ENCODE results near the gene TRIP13. TPM values are rescaled to one million over a fixed set of nuclear protein-coding genes. Genes with fewer than 3 reads are reported as not detected.
A peak's percentile ranks its signal among the peaks of the same experiment; 100 is the strongest.
"Not testable (repeated sequence)": the region's sequence is repeated elsewhere in the genome, so short reads cannot be mapped to it uniquely, and the experiment has no call there.

The TRIP13 gene, protein sequence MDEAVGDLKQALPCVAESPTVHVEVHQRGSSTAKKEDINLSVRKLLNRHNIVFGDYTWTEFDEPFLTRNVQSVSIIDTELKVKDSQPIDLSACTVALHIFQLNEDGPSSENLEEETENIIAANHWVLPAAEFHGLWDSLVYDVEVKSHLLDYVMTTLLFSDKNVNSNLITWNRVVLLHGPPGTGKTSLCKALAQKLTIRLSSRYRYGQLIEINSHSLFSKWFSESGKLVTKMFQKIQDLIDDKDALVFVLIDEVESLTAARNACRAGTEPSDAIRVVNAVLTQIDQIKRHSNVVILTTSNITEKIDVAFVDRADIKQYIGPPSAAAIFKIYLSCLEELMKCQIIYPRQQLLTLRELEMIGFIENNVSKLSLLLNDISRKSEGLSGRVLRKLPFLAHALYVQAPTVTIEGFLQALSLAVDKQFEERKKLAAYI
- 32.6 and 60.2 TPM in 2 replicates for total RNA-seq (2014; rRNA removed; shearing (Covaris generic); ENCODE audit: low replicate concordance)

DNA sequence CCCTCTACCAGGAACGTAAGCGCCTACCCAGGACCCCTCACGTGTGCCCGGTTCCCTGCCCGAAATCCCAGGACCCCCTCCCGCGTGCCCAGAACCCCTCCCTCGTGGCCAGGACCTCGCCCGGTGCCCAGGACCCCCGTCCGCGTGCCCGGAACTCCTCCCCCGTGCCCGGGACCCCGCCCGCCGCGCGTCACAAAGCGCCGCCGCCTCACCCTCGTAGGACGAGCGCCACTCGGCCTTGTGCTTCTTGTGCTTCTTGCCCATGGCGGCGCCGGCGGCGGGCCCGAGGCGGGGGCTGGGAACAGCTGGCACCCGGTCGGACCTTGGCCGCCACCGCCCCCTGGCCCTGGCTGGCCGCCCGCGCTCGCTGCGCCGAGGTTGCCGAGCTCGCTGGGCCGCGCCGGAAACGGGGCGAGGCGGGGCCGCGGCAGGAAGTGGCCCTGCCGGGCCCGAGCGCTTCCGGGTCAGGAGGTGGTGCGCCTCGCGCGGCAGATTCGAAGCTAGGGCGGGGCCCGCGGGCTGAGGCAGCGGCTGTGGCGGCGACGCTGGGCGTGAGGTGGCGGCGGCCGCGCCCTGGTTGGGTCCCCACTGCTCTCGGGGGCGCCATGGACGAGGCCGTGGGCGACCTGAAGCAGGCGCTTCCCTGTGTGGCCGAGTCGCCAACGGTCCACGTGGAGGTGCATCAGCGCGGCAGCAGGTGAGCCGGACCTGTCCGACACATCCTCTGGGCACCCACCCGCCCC, at the start of gene TRIP13, which contains the start of gene BRD9:
Gene TRIP13, plus strand, starts transcription at position 491 of the 743 bp plus-strand sequence. Its CDS starts 115 bp downstream, at position 606.
Gene BRD9, minus strand, starts transcription at position 408 of the 743 bp plus-strand sequence. Its CDS starts 144 bp downstream, at position 264.
- DNase-seq (ENCODE audit: low read depth): peak; percentile 79
- in situ Hi-C loops (cut with HindIII; ENCODE audit: low pct_unique_long_range_greater_than_20kb, low sequenced_read_pairs): no loop called here

DNA sequence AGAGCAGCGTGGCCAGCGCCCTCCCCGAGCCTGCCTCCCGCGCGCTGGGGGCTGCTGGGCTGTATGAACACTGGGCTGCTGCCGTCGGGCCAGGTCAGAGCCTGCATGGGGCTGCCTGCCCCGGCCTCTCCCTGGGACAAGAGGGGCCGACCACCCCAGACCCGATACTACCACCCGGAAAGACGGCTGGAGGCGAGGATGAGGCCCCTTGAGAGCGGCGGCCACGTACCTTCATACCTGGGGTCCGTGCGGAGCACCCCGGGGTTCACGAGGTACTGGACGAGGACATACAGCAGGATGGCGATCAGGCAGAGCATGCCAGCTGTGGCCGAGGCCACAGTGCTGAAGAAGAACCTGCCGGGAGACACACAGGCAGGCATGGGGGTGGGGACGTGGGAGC, 49.3 kb upstream of the TRIP13 start:
- in situ Hi-C loops (cut with HindIII; ENCODE audit: low pct_unique_long_range_greater_than_20kb, low sequenced_read_pairs); DNase-seq (ENCODE audit: low read depth): not testable (repeated sequence)

DNA sequence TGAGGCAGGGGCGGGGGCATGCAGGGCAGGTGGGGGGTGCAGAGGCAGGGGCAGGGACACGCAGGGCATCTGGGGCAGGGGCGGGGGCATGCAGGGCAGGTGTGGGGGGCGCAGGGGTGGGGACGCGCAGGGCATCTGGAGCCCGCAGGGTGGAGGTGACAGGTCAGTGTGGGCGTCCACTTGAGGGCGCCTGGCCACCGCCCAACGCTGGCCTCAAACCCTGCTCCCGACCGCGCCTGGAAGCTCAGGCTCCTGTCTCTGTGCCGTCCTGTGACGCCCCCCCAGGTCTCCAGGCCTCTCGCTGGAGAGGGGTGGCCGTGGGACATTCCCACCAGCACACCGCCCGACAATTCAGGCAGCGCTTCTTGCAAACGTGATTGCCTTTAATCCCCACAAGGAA, 48.8 kb upstream of the TRIP13 start:
- in situ Hi-C loops (cut with HindIII; ENCODE audit: low pct_unique_long_range_greater_than_20kb, low sequenced_read_pairs); DNase-seq (ENCODE audit: low read depth): not testable (repeated sequence)

DNA sequence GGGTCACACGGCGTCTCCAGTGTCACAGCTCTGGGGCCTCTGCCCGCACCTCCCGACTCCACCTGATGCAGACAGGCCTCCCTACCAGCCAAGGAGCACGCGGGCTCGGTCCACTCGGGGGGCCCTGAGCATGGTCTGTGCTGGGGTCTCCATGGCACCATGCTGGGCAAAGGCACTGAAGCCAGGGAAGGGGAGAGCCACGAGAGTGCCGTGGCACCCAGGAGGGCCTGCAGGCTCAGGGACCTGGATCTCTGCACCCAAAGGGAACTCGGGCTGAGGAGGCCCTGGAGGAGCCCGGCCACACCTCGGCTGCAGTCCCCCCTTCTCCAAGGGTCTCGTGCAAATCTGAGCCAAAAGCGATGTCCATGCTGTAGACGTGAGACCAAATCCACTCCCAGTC, 48.3 kb upstream of the TRIP13 start:
- DNase-seq (ENCODE audit: low read depth); in situ Hi-C loops (cut with HindIII; ENCODE audit: low pct_unique_long_range_greater_than_20kb, low sequenced_read_pairs): not testable (repeated sequence)

DNA sequence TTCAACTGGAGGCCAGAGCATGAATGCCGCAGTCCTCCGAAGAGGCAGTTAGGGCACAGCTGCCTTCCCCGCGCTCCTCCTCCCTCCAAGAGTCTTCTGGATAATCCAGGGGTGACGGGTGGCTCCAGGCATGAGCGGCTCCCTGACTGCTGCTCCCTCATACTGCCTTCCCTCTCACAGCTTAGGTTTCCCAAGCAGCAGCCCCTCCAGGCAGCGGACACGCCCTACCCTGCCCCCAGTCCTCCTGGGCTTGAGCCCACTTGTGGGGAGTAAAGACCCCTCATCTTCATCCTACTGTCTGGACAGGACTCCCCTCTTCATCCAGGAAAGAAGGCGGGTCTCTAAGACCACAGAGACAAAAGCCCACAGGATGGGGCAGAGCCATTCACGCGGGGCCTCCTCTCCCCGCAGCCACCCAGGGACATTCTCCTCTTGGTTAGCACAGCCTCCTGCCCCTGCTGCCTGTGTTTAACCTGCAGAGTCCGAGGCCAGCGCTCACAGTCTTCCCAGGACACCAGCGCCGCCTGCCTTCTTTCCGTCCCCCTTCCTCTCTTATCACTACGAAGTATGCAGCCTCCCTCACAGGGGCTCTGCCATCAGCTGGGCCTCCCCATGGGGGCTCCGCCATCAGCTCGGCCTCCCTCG, 47.5 kb upstream of the TRIP13 start:
- in situ Hi-C loops (cut with HindIII; ENCODE audit: low pct_unique_long_range_greater_than_20kb, low sequenced_read_pairs); DNase-seq (ENCODE audit: low read depth): not testable (repeated sequence)

DNA sequence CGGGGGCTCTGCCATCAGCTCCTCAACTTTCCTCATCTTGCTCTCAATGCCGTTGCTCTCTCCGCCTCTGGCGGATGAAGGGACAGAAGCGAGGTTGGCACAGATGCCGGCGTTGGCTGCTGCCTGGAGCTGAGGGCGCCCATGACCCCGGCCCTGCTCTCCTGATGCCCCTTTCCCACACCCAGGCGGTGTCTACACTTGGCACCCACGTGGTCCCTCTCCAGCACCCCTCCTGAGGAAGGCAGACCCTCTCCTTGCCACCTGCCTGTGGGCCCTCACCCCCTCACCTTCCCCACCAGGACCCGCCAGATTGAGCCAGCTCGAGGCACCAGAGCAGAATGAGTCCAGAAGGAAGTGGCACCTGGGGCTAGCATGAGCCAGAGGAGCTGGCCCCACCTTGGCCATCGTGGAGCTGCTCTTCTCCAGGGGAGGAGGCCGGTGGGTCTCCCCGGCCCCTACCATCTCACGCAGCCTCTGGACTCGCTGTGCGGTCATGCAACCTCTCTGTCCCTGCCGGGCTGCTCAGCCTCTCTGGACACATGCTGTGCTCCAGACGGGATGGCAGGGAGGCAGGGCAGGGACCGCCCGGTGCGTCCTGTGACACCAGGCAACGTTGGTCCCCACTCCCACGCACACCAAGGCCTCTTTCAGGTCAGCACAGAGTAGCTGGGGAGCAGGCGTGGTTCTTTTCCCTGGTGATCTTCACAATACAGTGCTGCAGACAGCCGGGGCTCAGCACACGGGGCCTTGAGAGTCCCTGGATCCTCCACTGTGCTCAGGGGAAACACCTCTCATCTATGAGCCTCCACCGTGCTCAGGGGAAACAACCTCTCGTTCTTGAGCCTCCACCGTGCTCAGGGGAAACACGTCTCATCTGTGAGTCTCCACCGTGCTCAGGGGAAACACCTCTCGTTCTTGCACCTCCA, 46.7 kb upstream of the TRIP13 start:
- DNase-seq (ENCODE audit: low read depth); in situ Hi-C loops (cut with HindIII; ENCODE audit: low pct_unique_long_range_greater_than_20kb, low sequenced_read_pairs): not testable (repeated sequence)

DNA sequence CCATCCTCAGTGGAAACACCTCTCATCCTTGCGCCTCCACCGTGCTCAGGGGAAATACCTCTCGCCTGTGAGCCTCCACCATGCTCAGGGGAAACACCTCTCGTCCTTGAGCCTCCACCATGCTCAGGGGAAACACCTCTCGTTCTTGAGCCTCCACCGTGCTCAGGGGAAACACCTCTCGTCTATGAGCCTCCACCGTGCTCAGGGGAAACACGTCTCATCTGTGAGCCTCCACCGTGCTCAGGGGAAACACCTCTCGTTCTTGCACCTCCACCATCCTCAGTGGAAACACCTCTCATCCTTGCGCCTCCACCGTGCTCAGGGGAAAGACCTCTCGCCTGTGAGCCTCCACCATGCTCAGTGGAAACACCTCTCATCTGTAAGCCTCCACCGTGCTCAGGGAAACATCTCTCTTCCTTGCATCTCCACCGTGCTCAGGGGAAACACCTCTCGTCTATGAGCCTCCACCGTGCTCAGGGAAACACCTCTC, 46.0 kb upstream of the TRIP13 start:
- DNase-seq (ENCODE audit: low read depth); in situ Hi-C loops (cut with HindIII; ENCODE audit: low pct_unique_long_range_greater_than_20kb, low sequenced_read_pairs): not testable (repeated sequence)

DNA sequence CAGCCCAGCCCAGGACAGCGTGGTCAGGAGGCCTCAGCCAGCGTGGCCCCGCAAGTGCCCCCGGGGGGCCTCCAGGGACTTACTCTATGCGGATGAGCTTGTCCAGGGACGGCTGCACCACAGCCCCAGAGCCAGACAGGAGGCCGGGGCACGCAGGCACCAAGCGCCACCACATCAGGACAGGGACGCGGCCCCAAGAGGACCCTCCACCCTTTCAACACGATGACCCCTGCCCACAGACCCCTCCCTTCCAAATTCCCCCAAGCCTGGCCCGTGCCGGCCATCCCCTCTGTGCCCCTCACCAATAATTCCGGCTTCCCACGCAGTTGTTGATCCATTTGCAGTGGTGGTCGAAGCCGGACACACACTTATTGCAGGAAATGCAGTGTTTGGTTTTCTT, 45.5 kb upstream of the TRIP13 start:
- DNase-seq (ENCODE audit: low read depth); in situ Hi-C loops (cut with HindIII; ENCODE audit: low pct_unique_long_range_greater_than_20kb, low sequenced_read_pairs): not testable (repeated sequence)

DNA sequence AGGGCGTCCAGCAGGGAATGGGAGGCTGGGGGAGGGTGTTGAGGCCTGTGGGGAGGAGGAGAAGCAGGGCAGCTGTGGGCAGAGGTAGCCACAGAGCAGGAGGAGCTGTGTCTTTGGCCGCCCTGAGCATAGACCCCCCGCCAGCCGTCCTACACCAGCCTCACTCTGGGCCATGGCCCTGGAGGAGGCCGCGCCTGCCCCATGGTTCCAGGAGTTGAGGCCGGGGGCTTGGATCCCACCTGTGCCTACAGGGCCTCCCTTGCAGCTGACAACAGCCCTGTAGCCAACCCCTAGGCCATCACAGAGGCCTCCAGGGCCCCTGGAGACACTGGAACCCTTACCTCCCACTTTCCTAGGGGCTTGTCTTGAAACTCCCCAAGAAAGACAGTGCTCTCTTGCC, 44.9 kb upstream of the TRIP13 start:
- in situ Hi-C loops (cut with HindIII; ENCODE audit: low pct_unique_long_range_greater_than_20kb, low sequenced_read_pairs); DNase-seq (ENCODE audit: low read depth): not testable (repeated sequence)

DNA sequence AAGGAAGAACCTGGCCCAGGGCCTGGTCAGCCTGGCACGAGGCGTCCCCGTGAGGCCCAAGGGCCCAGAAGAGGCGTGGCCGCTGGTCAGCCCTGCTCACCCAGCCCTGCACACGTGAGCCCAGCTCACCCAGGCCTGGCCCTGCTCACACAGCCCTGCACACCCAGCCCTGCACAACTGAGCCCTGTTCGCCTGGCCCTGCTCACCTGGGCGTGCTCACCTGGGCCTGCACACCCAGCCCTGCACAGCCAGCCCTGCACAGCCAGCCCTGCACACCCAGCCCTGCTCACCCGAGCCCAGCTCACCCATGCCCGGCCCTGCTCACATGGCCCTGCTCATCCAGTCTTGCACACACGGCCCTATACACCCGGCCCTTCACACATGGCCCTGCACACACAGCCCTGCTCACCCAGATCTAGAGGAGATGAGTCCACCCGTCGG, 44.0 kb upstream of the TRIP13 start:
- in situ Hi-C loops (cut with HindIII; ENCODE audit: low pct_unique_long_range_greater_than_20kb, low sequenced_read_pairs): no loop called here
- DNase-seq (ENCODE audit: low read depth): no peak

DNA sequence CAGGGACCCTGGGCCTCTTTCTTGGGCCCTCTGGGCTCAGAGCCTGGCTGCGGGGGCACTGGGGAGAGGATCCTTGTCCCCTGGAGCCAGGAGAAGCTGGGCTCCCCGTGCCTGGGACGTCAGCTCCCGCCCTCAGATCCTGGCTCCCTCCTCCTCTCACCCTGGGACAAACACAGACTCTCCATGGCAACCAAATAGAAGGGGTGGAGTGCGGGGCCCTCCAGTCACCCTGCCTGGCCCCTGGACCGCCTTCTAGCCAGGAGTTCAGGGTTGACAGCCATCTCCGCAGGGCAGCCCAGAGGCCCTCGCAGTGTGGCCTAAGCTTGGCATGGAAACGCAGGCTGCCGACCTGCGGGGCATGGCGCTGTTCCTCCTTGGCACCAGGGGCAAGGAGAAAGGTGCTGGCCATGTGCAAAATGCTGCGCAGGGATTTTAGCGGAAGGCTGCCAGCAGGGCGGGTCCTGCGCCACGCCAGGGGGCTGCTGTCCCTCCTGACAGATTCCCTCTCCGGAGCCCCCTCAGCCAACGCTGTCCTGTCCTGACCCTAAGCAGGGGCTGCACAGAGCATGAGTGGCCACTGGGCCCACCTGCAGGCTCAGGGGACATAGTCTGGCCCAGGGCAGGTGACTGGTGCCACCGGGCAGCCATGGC, 42.9 kb upstream of the TRIP13 start:
- in situ Hi-C loops (cut with HindIII; ENCODE audit: low pct_unique_long_range_greater_than_20kb, low sequenced_read_pairs): no loop called here
- no peak for DNase-seq (ENCODE audit: low read depth)

DNA sequence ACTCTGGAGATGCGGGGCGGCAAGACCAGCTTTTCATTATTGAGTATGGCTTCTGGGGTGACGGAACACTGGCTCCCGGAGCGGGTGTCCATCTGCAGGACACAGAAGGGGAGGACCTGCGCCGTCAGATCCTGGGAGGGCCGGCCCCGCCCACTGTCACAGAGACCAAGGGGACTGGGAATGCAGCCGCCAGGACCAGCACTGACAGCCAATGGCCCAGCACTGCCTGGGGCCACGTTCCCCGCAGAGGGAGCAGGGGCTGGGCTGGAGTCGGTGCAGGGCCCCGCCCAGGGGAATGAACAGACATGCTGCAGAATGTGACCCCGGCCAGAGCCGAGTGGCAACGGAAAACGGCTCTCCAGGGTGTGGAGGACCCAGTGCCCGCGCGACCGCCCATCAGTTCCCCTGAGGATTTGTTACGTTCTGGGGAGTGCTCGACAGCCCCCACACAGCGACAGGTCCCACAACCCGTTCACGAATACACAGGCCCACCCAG, 42.1 kb upstream of the TRIP13 start, which contains the start of gene ZDHHC11:
Gene ZDHHC11, minus strand, starts transcription at position 476 of the 496 bp plus-strand sequence. Its CDS starts 384 bp downstream, at position 92.
- no peak for DNase-seq (ENCODE audit: low read depth)
- in situ Hi-C loops (cut with HindIII; ENCODE audit: low pct_unique_long_range_greater_than_20kb, low sequenced_read_pairs): no loop called here

DNA sequence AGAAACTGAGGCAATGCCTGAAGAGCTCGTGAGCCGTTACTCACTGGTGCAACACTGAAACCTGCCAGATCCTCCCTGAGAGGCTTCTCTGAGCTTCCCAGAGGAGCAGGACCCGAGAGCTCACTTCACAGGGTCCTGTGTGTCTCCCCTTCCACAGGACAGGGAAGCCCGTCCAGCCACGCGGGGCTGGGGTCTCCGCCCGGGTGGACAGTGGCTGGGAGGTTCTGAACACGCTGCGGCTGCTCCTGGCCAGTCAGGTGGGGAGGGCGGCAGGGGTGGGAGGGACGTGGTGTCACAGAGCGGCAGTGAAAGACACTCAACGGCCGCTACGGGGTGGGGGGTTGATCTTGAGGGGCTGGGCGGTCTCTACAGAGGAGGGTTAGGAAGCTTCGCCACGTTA, 41.6 kb upstream of the TRIP13 start:
- DNase-seq (ENCODE audit: low read depth): no peak
- in situ Hi-C loops (cut with HindIII; ENCODE audit: low pct_unique_long_range_greater_than_20kb, low sequenced_read_pairs): no loop called here

DNA sequence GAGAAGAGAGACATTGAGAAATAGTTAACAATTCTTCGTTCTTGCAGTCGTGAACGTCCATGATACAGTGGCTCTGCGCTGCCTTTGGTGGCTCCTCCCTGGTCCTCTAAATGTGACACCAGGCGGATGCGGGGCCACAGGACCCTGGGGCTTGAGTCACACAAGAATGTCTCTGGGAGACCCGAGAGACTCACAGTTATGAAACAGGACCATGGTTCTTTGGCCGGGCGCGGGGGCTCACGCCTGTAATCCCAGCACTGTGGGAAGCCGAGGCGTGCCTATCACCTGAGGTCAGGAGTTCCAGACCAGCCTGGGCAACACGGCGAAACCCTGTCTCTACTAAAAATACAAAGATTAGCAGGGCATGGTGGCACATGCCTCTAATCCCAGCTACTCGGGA, 41.1 kb upstream of the TRIP13 start:
- in situ Hi-C loops (cut with HindIII; ENCODE audit: low pct_unique_long_range_greater_than_20kb, low sequenced_read_pairs): no loop called here
- no peak for DNase-seq (ENCODE audit: low read depth)

DNA sequence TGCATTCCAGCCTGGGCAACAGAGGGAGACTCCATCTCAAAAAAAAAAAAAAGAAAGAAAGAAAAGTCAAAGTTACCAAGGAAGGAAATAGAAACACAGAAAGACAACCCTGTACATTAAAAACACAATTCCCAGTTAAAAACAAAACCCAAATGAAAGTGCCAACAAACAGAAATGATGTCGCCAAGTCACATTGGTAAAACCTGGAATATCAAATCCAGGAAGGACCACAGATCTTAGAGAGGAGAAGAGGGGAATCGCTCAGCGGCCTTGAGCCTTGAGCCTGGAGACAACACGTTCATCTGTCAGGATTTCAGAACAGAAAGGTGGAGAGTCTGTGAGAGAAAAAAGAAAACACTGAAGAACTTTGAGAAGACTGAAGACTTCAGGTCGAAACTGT, 40.7 kb upstream of the TRIP13 start:
- in situ Hi-C loops (cut with HindIII; ENCODE audit: low pct_unique_long_range_greater_than_20kb, low sequenced_read_pairs): no loop called here

DNA sequence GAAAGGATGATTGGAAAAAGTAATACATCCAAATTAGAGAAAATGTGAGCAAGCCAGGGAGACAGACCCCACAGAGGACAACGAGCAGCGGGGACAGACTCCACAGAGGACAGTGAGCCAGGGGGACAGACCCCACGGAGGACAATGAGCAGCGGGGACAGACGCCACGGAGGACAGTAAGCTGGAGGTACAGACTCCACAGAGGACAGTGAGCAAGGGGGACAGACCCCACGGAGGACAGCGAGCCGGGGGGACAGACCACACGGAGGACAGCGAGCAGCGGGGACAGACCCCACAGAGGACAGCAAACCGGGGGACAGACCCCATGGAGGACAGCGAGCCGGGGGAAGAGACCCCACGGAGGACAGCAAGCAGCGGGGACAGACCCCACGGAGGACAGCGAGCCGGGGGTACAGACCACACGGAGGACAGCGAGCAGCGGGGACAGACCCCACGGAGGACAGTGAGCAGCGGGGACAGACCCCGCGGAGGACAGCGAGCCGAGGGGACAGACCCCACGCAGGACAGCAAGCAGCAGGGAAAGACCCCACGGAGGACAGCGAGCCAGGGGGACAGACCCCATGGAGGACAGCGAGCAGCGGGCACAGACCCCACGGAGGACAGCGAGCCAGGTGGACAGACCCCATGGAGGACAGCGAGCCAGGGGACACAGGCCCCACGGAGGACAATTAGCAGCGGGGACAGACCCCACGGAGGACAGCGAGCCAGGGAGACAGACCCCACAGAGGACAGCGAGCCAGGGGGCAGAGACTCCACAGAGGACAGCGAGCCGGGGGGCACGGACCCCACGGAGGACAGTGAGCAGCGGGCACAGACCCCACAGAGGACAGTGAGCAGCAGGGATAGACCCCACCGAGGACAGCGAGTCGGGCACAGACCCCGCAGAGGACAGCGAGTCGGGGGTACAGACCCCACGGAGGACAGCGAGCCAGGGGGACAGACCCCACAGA, 40.0 kb upstream of the TRIP13 start:
- in situ Hi-C loops (cut with HindIII; ENCODE audit: low pct_unique_long_range_greater_than_20kb, low sequenced_read_pairs): no loop called here
- no peak for DNase-seq (ENCODE audit: low read depth)

More for the DNA sequence above, 40.7 kb upstream of the TRIP13 start:
- DNase-seq (ENCODE audit: low read depth): no peak
